ENCODE measurements around the gene OBP2A. TPM values are rescaled to one million over a fixed set of nuclear protein-coding genes. Genes with fewer than 3 reads are reported as not detected.

OBP2A gene
- total RNA-seq, 2 experiments from 2014 or later = not detected

GRCh38 chr9:135522931-135523330 is 23.0 kb upstream of the OBP2A start:
- POLR2A ChIA-PET = no interaction called here
- Histone ChIP-seq H3K79me2 (ENCODE audit: insufficient read depth, low read depth, low read length) (no peaks in the 10 kb centered on the region), H3K9me3 (ENCODE audit: low read length) (no peaks in the 10 kb centered on the region), H2AFZ (ENCODE audit: low read length) (no peak overlapping the region), H3K4me3 (ENCODE audit: low read depth, low read length, poor library complexity, severe bottlenecking) (no peak overlapping the region), H3K9me2 (ENCODE audit: insufficient read depth, low read length) (no peaks in the 10 kb centered on the region), H3K27ac (ENCODE audit: low read depth, low read length, poor library complexity, severe bottlenecking) (no peak overlapping the region), H3K4me1 (ENCODE audit: insufficient read depth, low read length, poor library complexity, severe bottlenecking) (no peaks in the 10 kb centered on the region), H3K36me3 (ENCODE audit: insufficient read depth, low read length) (no peaks in the 10 kb centered on the region), H4K20me1 (ENCODE audit: insufficient read depth, low read length) (no peaks in the 10 kb centered on the region), H3K4me2 (ENCODE audit: low read length) (no peak overlapping the region)
- DNase-seq (ENCODE audit: low spot score) = no peak
- intact Hi-C loops (cut with micrococcal nuclease; ENCODE audit: unreplicated experiment) = no loop called here
- BruUV-seq (replicated peaks) = no TSS peak
- CTCF ChIA-PET (ENCODE audit: unreplicated experiment) = no interaction called here
- TF ChIP-seq EZH2phosphoT487 (IDR thresholded peaks at IDR 0.05; ENCODE audit: borderline replicate concordance, low read depth, low read length) (no peak), CTCF (conservative IDR thresholded peaks at IDR 0.05; ENCODE audit: low read length) (no peak)

- no peaks in the 10 kb centered on the region for H3K9me3 ChIP-seq (ENCODE audit: low read length)
- no TSS peak for BruUV-seq (replicated peaks)
- no peak for DNase-seq (ENCODE audit: low spot score)
- intact Hi-C loops (cut with micrococcal nuclease; ENCODE audit: unreplicated experiment) = no loop called here
- no peak overlapping the region for H3K27ac ChIP-seq (ENCODE audit: low read depth, low read length, poor library complexity, severe bottlenecking)
- H3K9me2 ChIP-seq (ENCODE audit: insufficient read depth, low read length) = no peaks in the 10 kb centered on the region
- no peak overlapping the region for H3K4me3 ChIP-seq (ENCODE audit: low read depth, low read length, poor library complexity, severe bottlenecking)
- H3K36me3 ChIP-seq (ENCODE audit: insufficient read depth, low read length) = no peaks in the 10 kb centered on the region
- H4K20me1 ChIP-seq (ENCODE audit: insufficient read depth, low read length) = no peaks in the 10 kb centered on the region
- H3K79me2 ChIP-seq (ENCODE audit: insufficient read depth, low read depth, low read length) = no peaks in the 10 kb centered on the region
- no peak overlapping the region for H3K4me2 ChIP-seq (ENCODE audit: low read length)
- no peaks in the 10 kb centered on the region for H3K4me1 ChIP-seq (ENCODE audit: insufficient read depth, low read length, poor library complexity, severe bottlenecking)
- ChIA-PET CTCF (ENCODE audit: unreplicated experiment) (no interaction called here), POLR2A (no interaction called here)
- no peak overlapping the region for H2AFZ ChIP-seq (ENCODE audit: low read length)
- TF ChIP-seq EZH2phosphoT487 (IDR thresholded peaks at IDR 0.05; ENCODE audit: borderline replicate concordance, low read depth, low read length) = no peak
- TF ChIP-seq CTCF (conservative IDR thresholded peaks at IDR 0.05; ENCODE audit: low read length) = no peak
Measured at GRCh38 chr9:135523521-135524129, 22.3 kb upstream of the OBP2A start.

- no peak overlapping the region for H3K4me2 ChIP-seq (ENCODE audit: low read length)
- no peak for DNase-seq (ENCODE audit: low spot score)
- intact Hi-C loops (cut with micrococcal nuclease; ENCODE audit: unreplicated experiment) = no loop called here
- no peaks in the 10 kb centered on the region for H4K20me1 ChIP-seq (ENCODE audit: insufficient read depth, low read length)
- no peaks in the 10 kb centered on the region for H3K9me3 ChIP-seq (ENCODE audit: low read length)
- ChIA-PET CTCF (ENCODE audit: unreplicated experiment) (no interaction called here), POLR2A (no interaction called here)
- H3K27ac ChIP-seq (ENCODE audit: low read depth, low read length, poor library complexity, severe bottlenecking) = no peak overlapping the region
- no peaks in the 10 kb centered on the region for H3K9me2 ChIP-seq (ENCODE audit: insufficient read depth, low read length)
- no peaks in the 10 kb centered on the region for H3K79me2 ChIP-seq (ENCODE audit: insufficient read depth, low read depth, low read length)
- no TSS peak for BruUV-seq (replicated peaks)
- no peaks in the 10 kb centered on the region for H3K4me1 ChIP-seq (ENCODE audit: insufficient read depth, low read length, poor library complexity, severe bottlenecking)
- no peak overlapping the region for H2AFZ ChIP-seq (ENCODE audit: low read length)
- no peak overlapping the region for H3K4me3 ChIP-seq (ENCODE audit: low read depth, low read length, poor library complexity, severe bottlenecking)
- H3K36me3 ChIP-seq (ENCODE audit: insufficient read depth, low read length) = no peaks in the 10 kb centered on the region
- no peak for TF ChIP-seq CTCF (conservative IDR thresholded peaks at IDR 0.05; ENCODE audit: low read length)
- no peak for TF ChIP-seq EZH2phosphoT487 (IDR thresholded peaks at IDR 0.05; ENCODE audit: borderline replicate concordance, low read depth, low read length)
Measured at GRCh38 chr9:135524130-135524861, 21.6 kb upstream of the OBP2A start.
